ENCODE results near the gene FAM193A. TPM values are rescaled to one million over a fixed set of nuclear protein-coding genes. Genes with fewer than 3 reads are reported as not detected.
A peak's percentile ranks its signal among the peaks of the same experiment; 100 is the strongest.

Gene FAM193A
- total and polyA plus RNA-seq, 2 experiments from 2014 or later = 12.0 to 22.9 TPM

DNA sequence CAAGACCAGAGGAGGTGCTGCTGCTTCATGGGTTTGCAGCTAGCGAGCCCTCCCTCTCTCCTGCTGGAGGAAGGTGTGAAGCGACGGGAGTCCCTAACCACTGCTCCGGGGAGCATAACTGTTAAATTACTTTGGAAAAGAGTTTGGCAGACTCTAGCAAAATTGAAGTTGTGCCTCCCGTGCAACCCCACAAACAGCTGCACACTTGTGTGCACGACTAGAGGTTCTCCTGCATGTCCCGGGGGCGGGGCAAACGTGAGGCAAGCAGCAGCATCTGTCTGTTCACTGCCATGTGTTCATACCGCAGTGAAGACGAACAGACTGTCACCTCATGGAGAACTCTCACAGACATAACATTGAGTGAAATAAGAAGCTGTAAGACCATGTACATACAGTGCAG lies 185.1 kb downstream of the FAM193A start:
- no peaks in the 10 kb centered on the region for H3K27me3 ChIP-seq (ENCODE audit: insufficient read depth)
- H3K9me2 ChIP-seq (ENCODE audit: insufficient read depth) = no peaks in the 10 kb centered on the region
- TF ChIP-seq EZH2phosphoT487 (IDR thresholded peaks at IDR 0.05; ENCODE audit: unreplicated experiment) (no peak), ETS1 (IDR thresholded peaks at IDR 0.05) (no peak), NANOG (IDR thresholded peaks at IDR 0.05; ENCODE audit: borderline replicate concordance) (no peak), ZNF331 (CRISPR knock-in tag; IDR thresholded peaks at IDR 0.05; ENCODE audit: low read depth) (no peak), JUNB (IDR thresholded peaks at IDR 0.05; ENCODE audit: unreplicated experiment) (no peak), EZH2 (IDR thresholded peaks at IDR 0.05; ENCODE audit: low read depth, unreplicated experiment) (no peak), CREB1 (CRISPR knock-in tag; IDR thresholded peaks at IDR 0.05; ENCODE audit: low read depth) (no peak), ZNF114 (CRISPR knock-in tag; IDR thresholded peaks at IDR 0.05) (no peak), REST (IDR thresholded peaks at IDR 0.05; ENCODE audit: unreplicated experiment) (no peak), ZNF462 (CRISPR knock-in tag; IDR thresholded peaks at IDR 0.05) (no peak), STAT1 (IDR thresholded peaks at IDR 0.05; ENCODE audit: unreplicated experiment) (no peak), POLR2AphosphoS5 (IDR thresholded peaks at IDR 0.05; ENCODE audit: low read depth) (no peak)
- TF ChIP-seq, protein P1, sequence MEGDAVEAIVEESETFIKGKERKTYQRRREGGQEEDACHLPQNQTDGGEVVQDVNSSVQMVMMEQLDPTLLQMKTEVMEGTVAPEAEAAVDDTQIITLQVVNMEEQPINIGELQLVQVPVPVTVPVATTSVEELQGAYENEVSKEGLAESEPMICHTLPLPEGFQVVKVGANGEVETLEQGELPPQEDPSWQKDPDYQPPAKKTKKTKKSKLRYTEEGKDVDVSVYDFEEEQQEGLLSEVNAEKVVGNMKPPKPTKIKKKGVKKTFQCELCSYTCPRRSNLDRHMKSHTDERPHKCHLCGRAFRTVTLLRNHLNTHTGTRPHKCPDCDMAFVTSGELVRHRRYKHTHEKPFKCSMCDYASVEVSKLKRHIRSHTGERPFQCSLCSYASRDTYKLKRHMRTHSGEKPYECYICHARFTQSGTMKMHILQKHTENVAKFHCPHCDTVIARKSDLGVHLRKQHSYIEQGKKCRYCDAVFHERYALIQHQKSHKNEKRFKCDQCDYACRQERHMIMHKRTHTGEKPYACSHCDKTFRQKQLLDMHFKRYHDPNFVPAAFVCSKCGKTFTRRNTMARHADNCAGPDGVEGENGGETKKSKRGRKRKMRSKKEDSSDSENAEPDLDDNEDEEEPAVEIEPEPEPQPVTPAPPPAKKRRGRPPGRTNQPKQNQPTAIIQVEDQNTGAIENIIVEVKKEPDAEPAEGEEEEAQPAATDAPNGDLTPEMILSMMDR (conservative IDR thresholded peaks at IDR 0.05; ENCODE audit: low read depth in 2 of 2) = no peak; a peak in 1 of 4 replicates
- Mint-ChIP-seq H3K36me3 (ENCODE audit: low read depth) (peaks cover 37% of the 10 kb centered on the region), H3K4me3 (no peak overlapping the region), H3K27me3 (ENCODE audit: insufficient read depth, low read depth, poor library complexity) (peaks cover 3% of the 10 kb centered on the region), H3K9me3 (no peaks in the 10 kb centered on the region), H3K4me1 (no peaks in the 10 kb centered on the region), H3K27ac (no peak overlapping the region)
- H4K20me1 ChIP-seq (replicated peaks; ENCODE audit: insufficient read depth) = no peaks in the 10 kb centered on the region; the same call in 1 of the 2 replicates
- H3F3A ChIP-seq (replicated peaks; ENCODE audit: low read depth) = no peaks in the 10 kb centered on the region
- no peak overlapping the region for H3K27ac ChIP-seq (ENCODE audit: low read depth)
- DNase-seq (ENCODE audit: low spot score) (no peak), ATAC-seq (peak; percentile 29; the same call in 1 of the 3 replicates)
- no peak overlapping the region for H2AFZ ChIP-seq
- H3K4me2 ChIP-seq = no peak overlapping the region
- no peaks in the 10 kb centered on the region for H3K4me1 ChIP-seq (ENCODE audit: insufficient read depth)
- peaks cover 7% of the 10 kb centered on the region for H3K36me3 ChIP-seq (ENCODE audit: insufficient read depth)
- no peak overlapping the region for H3K4me3 ChIP-seq
- H3K79me2 ChIP-seq (replicated peaks; ENCODE audit: insufficient read depth) = no peaks in the 10 kb centered on the region
